Measurements from ENCODE around the gene ADPRM. TPM values are rescaled to one million over a fixed set of nuclear protein-coding genes. Genes with fewer than 3 reads are reported as not detected.
"Not testable (repeated sequence)": the region's sequence is repeated elsewhere in the genome, so short reads cannot be mapped to it uniquely, and the experiment has no call there.

The ADPRM gene
- total RNA-seq, 1 experiment from 2014 or later: 5.1 TPM

DNA sequence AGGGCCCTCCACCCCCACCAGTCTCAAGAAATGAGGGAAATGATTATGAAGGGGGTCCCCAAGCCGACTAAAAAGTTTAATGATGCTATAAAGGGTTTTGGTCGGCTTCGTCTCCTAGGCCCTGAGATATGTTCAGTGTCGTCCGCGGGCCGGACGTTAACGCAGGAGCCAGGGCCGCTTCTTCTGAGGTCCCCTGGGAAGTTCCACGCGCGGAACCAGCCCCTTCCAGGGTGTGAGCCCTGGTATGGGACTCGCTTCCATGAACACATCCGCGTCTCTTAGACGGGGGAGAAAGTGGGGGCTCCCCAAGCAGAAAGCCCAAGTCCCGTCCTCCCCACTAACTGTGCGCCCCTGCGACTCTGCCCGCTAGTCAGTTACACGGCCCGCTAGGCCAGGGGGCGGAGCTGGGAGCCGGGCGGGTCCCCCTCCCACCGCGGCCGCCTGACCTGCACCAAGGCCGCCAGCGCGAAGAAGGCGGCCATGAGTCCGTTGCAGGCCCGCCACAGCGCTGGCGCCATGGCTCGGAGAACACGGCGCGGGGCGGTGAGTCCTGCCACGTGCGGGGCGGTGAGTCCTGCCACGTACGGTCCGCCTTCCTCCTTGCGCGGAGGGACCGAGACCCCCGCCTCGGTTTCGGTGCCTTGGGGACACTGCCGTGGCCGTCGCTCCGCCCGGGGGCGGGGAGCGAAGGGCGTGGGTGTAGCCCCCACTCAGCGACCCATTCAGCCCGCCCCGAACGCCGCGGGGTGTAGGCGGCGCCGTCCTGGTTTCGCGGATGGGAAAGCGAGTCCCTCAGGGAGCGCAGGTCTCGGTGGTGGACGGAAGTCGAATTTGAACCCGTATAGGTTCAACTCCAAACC is 32.2 kb downstream of the ADPRM start, which contains the start of gene TMEM220:
Gene TMEM220 (minus strand): TSS at position 690 of the 860 bp plus-strand sequence. CDS start 172 bp downstream, at position 518.
- Mint-ChIP-seq H3K4me3 (peak within 1 kb of the TSS; percentile 79 to 90), H3K27ac (peak within 1 kb of the TSS; percentile 94 to 98 (median 95)), H3K4me1 (peaks cover 20 to 21% of the 10 kb centered on the region in 2 experiments), H3K9me3 (peaks cover 0 to 2% of the 10 kb centered on the region in 2 experiments; a peak in 4 of 5 replicates), H3K27me3 (ENCODE audit: low read depth) (peaks cover 1% of the 10 kb centered on the region; the same call in 1 of the 2 replicates), H3K36me3 (ENCODE audit: insufficient read depth in 1 of 3, low read depth in 3 of 3) (peaks cover 0 to 4% (median 2%) of the 10 kb centered on the region in 3 experiments; a peak in 4 of 7 replicates)
- H3K27ac ChIP-seq (ENCODE audit: insufficient read length, low read depth, low read length): peak within 1 kb of the TSS; percentile 6
- H3K4me1 ChIP-seq (ENCODE audit: insufficient read depth, low read length): no peaks in the 10 kb centered on the region; the same call in 1 of the 2 replicates
- H2BK5ac ChIP-seq (ENCODE audit: insufficient read length, low read length): no peak within 1 kb of the TSS
- H3K79me2 ChIP-seq (ENCODE audit: insufficient read depth, low read length): no peaks in the 10 kb centered on the region
- no peak within 1 kb of the TSS for H2BK15ac ChIP-seq (ENCODE audit: low read depth, low read length)
- peak within 1 kb of the TSS; percentile 94 for H3K14ac ChIP-seq (ENCODE audit: insufficient read depth, low read length)
- H3K56ac ChIP-seq (ENCODE audit: insufficient read length, low read depth, low read length): no peak within 1 kb of the TSS
- no peaks in the 10 kb centered on the region for H3K27me3 ChIP-seq (ENCODE audit: insufficient read depth, low read length)
- peak within 1 kb of the TSS; percentile 48 for H3K9ac ChIP-seq (ENCODE audit: extremely low read depth, insufficient read length, low read length)
- H2AK5ac ChIP-seq (ENCODE audit: insufficient read length, low read length): no peak within 1 kb of the TSS
- no peak within 1 kb of the TSS for H3K23ac ChIP-seq (ENCODE audit: insufficient read length, low read depth, low read length)
- H3K79me1 ChIP-seq (ENCODE audit: insufficient read depth, low read depth, low read length, poor library complexity, severe bottlenecking): no peaks in the 10 kb centered on the region
- H4K20me1 ChIP-seq (ENCODE audit: control insufficient read depth, insufficient read depth, insufficient read length): no peaks in the 10 kb centered on the region
- DNase-seq: peak; percentile 91
- H4K5ac ChIP-seq (ENCODE audit: insufficient read length, low read depth, low read length): peak within 1 kb of the TSS; percentile 48
- peak within 1 kb of the TSS; percentile 65 for H3K4me2 ChIP-seq (ENCODE audit: insufficient read depth, insufficient read length, low read length)
- H4K91ac ChIP-seq (ENCODE audit: insufficient read length, low read depth, low read length): no peak within 1 kb of the TSS
- no peaks in the 10 kb centered on the region for H3K23me2 ChIP-seq (ENCODE audit: insufficient read length, low read depth, low read length, poor library complexity, severe bottlenecking)
- H3T11ph ChIP-seq (ENCODE audit: low read length): no peak within 1 kb of the TSS
- no peak within 1 kb of the TSS for H2BK120ac ChIP-seq (ENCODE audit: low read depth, low read length, poor library complexity, severe bottlenecking)
- TF ChIP-seq CTCF (conservative IDR thresholded peaks at IDR 0.05): no peak
- no peaks in the 10 kb centered on the region for H3K9me3 ChIP-seq (ENCODE audit: control insufficient read depth, low read depth, low read length)
- H2BK12ac ChIP-seq (ENCODE audit: insufficient read length, low read depth, low read length): no peak within 1 kb of the TSS
- H2AFZ ChIP-seq (ENCODE audit: low read length): peak within 1 kb of the TSS; percentile 50
- no CpG with 5 or more reads among the region's 79 CpGs for WGBS (ENCODE audit: extremely low coverage, insufficient read length, low lambda C conversion rate)
- no peak within 1 kb of the TSS for H2BK20ac ChIP-seq (ENCODE audit: low read depth, low read length, poor library complexity, severe bottlenecking)
- peak within 1 kb of the TSS; percentile 88 for H3K18ac ChIP-seq (ENCODE audit: insufficient read length, low read depth, low read length)
- H4K8ac ChIP-seq (replicated peaks; ENCODE audit: insufficient read length, low read depth, low read length): no peak within 1 kb of the TSS
- no peak within 1 kb of the TSS for H3K4ac ChIP-seq (ENCODE audit: low read depth, low read length)

GRCh38 chr17:10730247-10730646 is 32.9 kb downstream of the ADPRM start:
- not testable (repeated sequence) for H3K18ac ChIP-seq (ENCODE audit: insufficient read length, low read depth, low read length); H3K79me1 ChIP-seq (ENCODE audit: insufficient read depth, low read depth, low read length, poor library complexity, severe bottlenecking); H2AK5ac ChIP-seq (ENCODE audit: insufficient read length, low read length); H4K5ac ChIP-seq (ENCODE audit: insufficient read length, low read depth, low read length); H3K4me1 ChIP-seq (ENCODE audit: insufficient read depth, low read length); H3K9me3 Mint-ChIP-seq; H3K9me3 ChIP-seq (ENCODE audit: control insufficient read depth, low read depth, low read length); H3K27me3 ChIP-seq (ENCODE audit: insufficient read depth, low read length); H3T11ph ChIP-seq (ENCODE audit: low read length); H2BK20ac ChIP-seq (ENCODE audit: low read depth, low read length, poor library complexity, severe bottlenecking); H4K20me1 ChIP-seq (ENCODE audit: control insufficient read depth, insufficient read depth, insufficient read length); H2BK15ac ChIP-seq (ENCODE audit: low read depth, low read length); H2BK5ac ChIP-seq (ENCODE audit: insufficient read length, low read length); H3K79me2 ChIP-seq (ENCODE audit: insufficient read depth, low read length); H3K23ac ChIP-seq (ENCODE audit: insufficient read length, low read depth, low read length); H2AFZ ChIP-seq (ENCODE audit: low read length); H4K8ac ChIP-seq (replicated peaks; ENCODE audit: insufficient read length, low read depth, low read length); H3K56ac ChIP-seq (ENCODE audit: insufficient read length, low read depth, low read length); H2BK120ac ChIP-seq (ENCODE audit: low read depth, low read length, poor library complexity, severe bottlenecking); H4K91ac ChIP-seq (ENCODE audit: insufficient read length, low read depth, low read length); H3K36me3 Mint-ChIP-seq (ENCODE audit: insufficient read depth in 1 of 3, low read depth in 3 of 3); H3K23me2 ChIP-seq (ENCODE audit: insufficient read length, low read depth, low read length, poor library complexity, severe bottlenecking); H3K14ac ChIP-seq (ENCODE audit: insufficient read depth, low read length); H3K4ac ChIP-seq (ENCODE audit: low read depth, low read length); H3K27me3 Mint-ChIP-seq (ENCODE audit: low read depth); H2BK12ac ChIP-seq (ENCODE audit: insufficient read length, low read depth, low read length)
- H3K27ac ChIP-seq (ENCODE audit: insufficient read length, low read depth, low read length): peak overlapping the region; percentile 6
- H3K27ac Mint-ChIP-seq: peak overlapping the region; percentile 94 to 98 (median 95)
- H3K4me3 Mint-ChIP-seq: peak overlapping the region; percentile 79 to 90
- peak; percentile 18 for DNase-seq
- H3K4me2 ChIP-seq (ENCODE audit: insufficient read depth, insufficient read length, low read length): peak overlapping the region; percentile 65
- H3K4me1 Mint-ChIP-seq: peaks cover 20 to 21% of the 10 kb centered on the region in 2 experiments
- peak overlapping the region; percentile 48 for H3K9ac ChIP-seq (ENCODE audit: extremely low read depth, insufficient read length, low read length)
- WGBS (ENCODE audit: extremely low coverage, insufficient read length, low lambda C conversion rate): no CpG with 5 or more reads among the region's 15 CpGs
